ENCODE results near the gene WNT3A. TPM values are rescaled to one million over a fixed set of nuclear protein-coding genes. Genes with fewer than 3 reads are reported as not detected.
A peak's percentile ranks its signal among the peaks of the same experiment; 100 is the strongest.

The WNT3A gene
- total RNA-seq, 1 experiment from 2014 or later, result 0.24 TPM

- Histone ChIP-seq H3K36me3 (ENCODE audit: low read depth) (peaks cover 8% of the 10 kb centered on the region; the same call in 1 of the 2 replicates), H4K20me1 (ENCODE audit: insufficient read depth) (peaks cover 33% of the 10 kb centered on the region), H2AFZ (peak overlapping the region; percentile 93; the same call in 1 of the 2 replicates), H3F3A (ENCODE audit: insufficient read depth, low read depth) (peaks cover 55% of the 10 kb centered on the region), H3K27ac (no peak overlapping the region), H3K4me1 (replicated peaks; ENCODE audit: insufficient read depth) (peaks cover 8% of the 10 kb centered on the region; the same call in 1 of the 2 replicates), H3K9me2 (ENCODE audit: insufficient read depth) (no peaks in the 10 kb centered on the region), H3K4me2 (peak overlapping the region; percentile 45), H3K79me2 (ENCODE audit: low read depth) (peaks cover 9% of the 10 kb centered on the region), H3K9me3 (ENCODE audit: insufficient read depth, low read depth) (no peaks in the 10 kb centered on the region), H3K27me3 (ENCODE audit: insufficient read depth, low read depth) (no peaks in the 10 kb centered on the region), H3K4me3 (peak overlapping the region; percentile 85)
- TF ChIP-seq, protein P1, sequence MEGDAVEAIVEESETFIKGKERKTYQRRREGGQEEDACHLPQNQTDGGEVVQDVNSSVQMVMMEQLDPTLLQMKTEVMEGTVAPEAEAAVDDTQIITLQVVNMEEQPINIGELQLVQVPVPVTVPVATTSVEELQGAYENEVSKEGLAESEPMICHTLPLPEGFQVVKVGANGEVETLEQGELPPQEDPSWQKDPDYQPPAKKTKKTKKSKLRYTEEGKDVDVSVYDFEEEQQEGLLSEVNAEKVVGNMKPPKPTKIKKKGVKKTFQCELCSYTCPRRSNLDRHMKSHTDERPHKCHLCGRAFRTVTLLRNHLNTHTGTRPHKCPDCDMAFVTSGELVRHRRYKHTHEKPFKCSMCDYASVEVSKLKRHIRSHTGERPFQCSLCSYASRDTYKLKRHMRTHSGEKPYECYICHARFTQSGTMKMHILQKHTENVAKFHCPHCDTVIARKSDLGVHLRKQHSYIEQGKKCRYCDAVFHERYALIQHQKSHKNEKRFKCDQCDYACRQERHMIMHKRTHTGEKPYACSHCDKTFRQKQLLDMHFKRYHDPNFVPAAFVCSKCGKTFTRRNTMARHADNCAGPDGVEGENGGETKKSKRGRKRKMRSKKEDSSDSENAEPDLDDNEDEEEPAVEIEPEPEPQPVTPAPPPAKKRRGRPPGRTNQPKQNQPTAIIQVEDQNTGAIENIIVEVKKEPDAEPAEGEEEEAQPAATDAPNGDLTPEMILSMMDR (conservative IDR thresholded peaks at IDR 0.05), result no peak; the same call in 1 of the 2 replicates
- no peak for TF ChIP-seq EZH2 (IDR thresholded peaks at IDR 0.05; ENCODE audit: low read depth)
- intact Hi-C loops (cut with micrococcal nuclease; ENCODE audit: unreplicated experiment), result loop anchor here (2.0 kb wide), 1 partner anchor 97 kb away; no protein-coding TSS in a partner anchor
- no TSS peak for BruUV-seq (replicated peaks)
- CTCF ChIA-PET, result no interaction called here
- POLR2A ChIA-PET (ENCODE audit: unreplicated experiment), result interaction anchor here (0.5 kb wide), 1 partner anchor 20 kb away, joined by 3 read pairs; no protein-coding TSS in a partner anchor
- DNase-seq, result peak in 1 of 2 experiments; percentile 74
Observed at GRCh38 chr1:228101994-228102790, 95.4 kb downstream of the WNT3A start.

GRCh38 chr1:228102791-228103620 lies 96.2 kb downstream of the WNT3A start, which contains the start of gene C1orf35:
C1orf35 (minus strand) TSS chr1:228103325; CDS start chr1:228103227, 98 bp downstream.
- DNase-seq, result peak; percentile 79 to 95
- peaks cover 9% of the 10 kb centered on the region for H3K4me1 ChIP-seq (replicated peaks; ENCODE audit: insufficient read depth)
- peaks cover 9% of the 10 kb centered on the region for H3K79me2 ChIP-seq (ENCODE audit: low read depth)
- TSS peak; percentile 1 for BruUV-seq (replicated peaks)
- H3K27me3 ChIP-seq (ENCODE audit: insufficient read depth, low read depth), result no peaks in the 10 kb centered on the region
- intact Hi-C loops (cut with micrococcal nuclease; ENCODE audit: unreplicated experiment), result loop anchor here (1.0 to 2.0 kb wide), 2 partner anchors 28 to 98 kb away; no protein-coding TSS in a partner anchor
- H3K4me2 ChIP-seq, result peak within 1 kb of the TSS; percentile 45
- H2AFZ ChIP-seq, result peak within 1 kb of the TSS; percentile 93
- H3F3A ChIP-seq (ENCODE audit: insufficient read depth, low read depth), result peaks cover 47% of the 10 kb centered on the region
- peak within 1 kb of the TSS; percentile 85 for H3K4me3 ChIP-seq
- CTCF ChIA-PET, result no interaction called here
- POLR2A ChIA-PET (ENCODE audit: unreplicated experiment), result no interaction called here
- peaks cover 8% of the 10 kb centered on the region; the same call in 1 of the 2 replicates for H3K36me3 ChIP-seq (ENCODE audit: low read depth)
- H4K20me1 ChIP-seq (ENCODE audit: insufficient read depth), result peaks cover 25% of the 10 kb centered on the region
- TF ChIP-seq, protein P1 (conservative IDR thresholded peaks at IDR 0.05), result no peak
- TF ChIP-seq EZH2 (IDR thresholded peaks at IDR 0.05; ENCODE audit: low read depth), result no peak
- H3K9me2 ChIP-seq (ENCODE audit: insufficient read depth), result no peaks in the 10 kb centered on the region
- H3K9me3 ChIP-seq (ENCODE audit: insufficient read depth, low read depth), result no peaks in the 10 kb centered on the region
- H3K27ac ChIP-seq, result no peak within 1 kb of the TSS
